HG03025 (cell line): ENCODE measurements around the gene BACH2.

ENCODE experiments used
- ATAC-seq: cut with Tn5 transposase; IDR thresholded peaks from one replicate; pipeline ENCODE4 v1.9.1; 2021; ENCODE audit warnings: mild to moderate bottlenecking, moderate library complexity; ENCODE audit not compliant: unreplicated experiment, low FRiP score

BACH2 gene

GRCh38 chr6:90019216-90019615 is 277.4 kb downstream of the BACH2 start:
- no peak for ATAC-seq

GRCh38 chr6:90015883-90016282 is 280.8 kb downstream of the BACH2 start:
- no peak for ATAC-seq

- no peak for ATAC-seq
Measured at GRCh38 chr6:90008908-90009501, 287.6 kb downstream of the BACH2 start.

GRCh38 chr6:90008189-90008907 is 288.3 kb downstream of the BACH2 start:
- ATAC-seq: peak; percentile 51

- no peak for ATAC-seq
Measured at GRCh38 chr6:90005048-90005827, 291.4 kb downstream of the BACH2 start.

GRCh38 chr6:90004511-90004910 is 292.1 kb downstream of the BACH2 start:
- ATAC-seq: no peak

GRCh38 chr6:90003941-90004340 is 292.7 kb downstream of the BACH2 start:
- no peak for ATAC-seq

GRCh38 chr6:90003069-90003795 is 293.4 kb downstream of the BACH2 start:
- no peak for ATAC-seq

GRCh38 chr6:90000864-90001731 is 295.5 kb downstream of the BACH2 start:
- ATAC-seq: no peak

GRCh38 chr6:89999945-90000825 is 296.5 kb downstream of the BACH2 start:
- no peak for ATAC-seq

- no peak for ATAC-seq
Measured at GRCh38 chr6:89999154-89999553, 297.5 kb downstream of the BACH2 start.

- no peak for ATAC-seq
Measured at GRCh38 chr6:89997456-89998445, 298.9 kb downstream of the BACH2 start.

GRCh38 chr6:89993411-89993810 is 303.2 kb downstream of the BACH2 start:
- no peak for ATAC-seq

GRCh38 chr6:89992818-89993217 is 303.8 kb downstream of the BACH2 start:
- no peak for ATAC-seq

GRCh38 chr6:89989742-89990141 is 306.9 kb downstream of the BACH2 start:
- no peak for ATAC-seq

- ATAC-seq: no peak
Measured at GRCh38 chr6:89987830-89988229, 308.8 kb downstream of the BACH2 start.

- no peak for ATAC-seq
Measured at GRCh38 chr6:89987140-89987539, 309.5 kb downstream of the BACH2 start.

GRCh38 chr6:89986650-89987074 is 310.0 kb downstream of the BACH2 start:
- ATAC-seq: no peak
